DOHH2 (cell line): ENCODE data around the gene IMMP2L.

ENCODE experiments used
- CTCF ChIP-seq: fragments of 200-600 bp; sonication (generic); IDR thresholded peaks from one replicate; pipeline ENCODE4 v1.5.1; 2014; ENCODE audit warnings: antibody characterized with exemption, mild to moderate bottlenecking, low read depth, low read length; ENCODE audit not compliant: poor library complexity, severe bottlenecking
- EZH2phosphoT487 ChIP-seq: fragments of 200-600 bp; sonication (generic); IDR thresholded peaks from 2 replicates; pipeline ENCODE4 v1.6.1; 2017; ENCODE audit warnings: borderline replicate concordance, mild to moderate bottlenecking, antibody characterized with exemption, low read length, moderate library complexity, mixed read lengths

- TF ChIP-seq CTCF (no peak), EZH2phosphoT487 (no peak)
Measured at GRCh38 chr7:111383133-111383532, 179.2 kb downstream of the IMMP2L start.
